IMR-90 (cell line): ENCODE results near the gene HSD17B11. TPM values are rescaled to one million over a fixed set of nuclear protein-coding genes. Genes with fewer than 3 reads are reported as not detected.

Experiments used
- ATAC-seq: fragments of 200-7000 bp; cut with Tn5 transposase; 2 replicates; pipeline ENCODE4 v1.9.1; 2020; ENCODE audit warnings: low read depth, mild to moderate bottlenecking, moderate library complexity
- BruUV-seq: library from RNA; stranded (reverse); fragments of 400-500 nt; replicated peaks from 2 replicates; lab custom pipeline; 2021; lab: Mats Ljungman, UMichigan
- CTCF ChIA-PET: fragments of 300-600 bp; formaldehyde crosslinking; extraction: SDS; loops from one replicate; lab custom pipeline; 2021; ENCODE audit warnings: antibody characterized with exemption; lab: Yijun Ruan, JAX
- POLR2A ChIA-PET: fragments of 300-600 bp; sonication (Branson Sonifier 250); formaldehyde crosslinking; loops from one replicate; lab custom pipeline; 2022; ENCODE audit warnings: antibody characterized with exemption; ENCODE audit not compliant: unreplicated experiment; lab: Charles Lee
- DNase-seq: peaks from one replicate; pipeline ENCODE4 v3.0.0; 2013
- H2AFZ ChIP-seq: replicated peaks from 2 replicates; pipeline ENCODE3; 2013; ENCODE audit warnings: low read length, mild to moderate bottlenecking; ENCODE audit not compliant: poor library complexity
- H2AK5ac ChIP-seq: 2 replicates; pipeline ENCODE4 v1.6.1; 2013; ENCODE audit warnings: low read depth, low read length, inconsistent platforms
- H2AK9ac ChIP-seq: replicated peaks from 2 replicates; pipeline ENCODE3; 2013; ENCODE audit warnings: mild to moderate bottlenecking, low read depth, low read length, moderate library complexity; ENCODE audit not compliant: poor library complexity
- H2BK120ac ChIP-seq: 2 replicates; pipeline ENCODE4 v1.6.1; 2013; ENCODE audit warnings: low read depth, low read length, inconsistent platforms
- H2BK15ac ChIP-seq: 3 replicates; pipeline ENCODE4 v1.6.1; 2013; ENCODE audit warnings: low read depth, low read length, inconsistent platforms
- H2BK20ac ChIP-seq: 2 replicates; pipeline ENCODE4 v1.6.1; 2013; ENCODE audit warnings: low read depth, mild to moderate bottlenecking, inconsistent platforms, low read length, moderate library complexity
- H2BK5ac ChIP-seq: 2 replicates; pipeline ENCODE4 v1.6.1; 2013; ENCODE audit warnings: mild to moderate bottlenecking, low read depth, low read length, inconsistent platforms; ENCODE audit not compliant: poor library complexity, severe bottlenecking
- H3K14ac ChIP-seq: replicated peaks from 2 replicates; pipeline ENCODE4 v1.6.1; 2013; ENCODE audit warnings: low read depth, low read length, inconsistent platforms
- H3K18ac ChIP-seq: 2 replicates; pipeline ENCODE4 v1.6.1; 2013; ENCODE audit warnings: low read depth, low read length, control low read depth
- H3K23ac ChIP-seq: 2 replicates; pipeline ENCODE4 v1.6.1; 2013; ENCODE audit warnings: low read depth, low read length, inconsistent platforms
- H3K27ac ChIP-seq: 2 replicates; pipeline ENCODE4 v1.5.1; 2013; ENCODE audit warnings: mild to moderate bottlenecking, control low read depth, low read length; ENCODE audit not compliant: insufficient read depth
- H3K27me3 ChIP-seq: 2 replicates; pipeline ENCODE4 v1.6.1; 2013; ENCODE audit warnings: low read length; ENCODE audit not compliant: control insufficient read depth, insufficient read depth
- H3K36me3 ChIP-seq: 2 replicates; pipeline ENCODE4 v1.6.1; 2013; ENCODE audit warnings: low read length, mixed read lengths; ENCODE audit not compliant: control insufficient read depth, insufficient read depth
- H3K4ac ChIP-seq: 2 replicates; pipeline ENCODE4 v1.6.1; 2013; ENCODE audit warnings: low read depth, low read length, inconsistent platforms
- H3K4me1 ChIP-seq: 2 replicates; pipeline ENCODE4 v1.6.1; 2013; ENCODE audit warnings: low read length, mixed read lengths; ENCODE audit not compliant: control insufficient read depth, insufficient read depth
- H3K4me2 ChIP-seq: 2 replicates; pipeline ENCODE4 v1.6.1; 2013; ENCODE audit warnings: low read depth, mild to moderate bottlenecking, control low read depth, low read length, moderate library complexity
- H3K4me3 ChIP-seq: 2 replicates; pipeline ENCODE4 v1.5.1; 2013; ENCODE audit warnings: low read depth, mild to moderate bottlenecking, control low read depth, low read length, moderate library complexity; ENCODE audit not compliant: insufficient read depth
- H3K56ac ChIP-seq: 2 replicates; pipeline ENCODE4 v1.6.1; 2013; ENCODE audit warnings: low read length, inconsistent platforms; ENCODE audit not compliant: insufficient read depth; ENCODE audit errors: extremely low read depth
- H3K79me1 ChIP-seq, 2 experiments: 2 replicates each; pipeline ENCODE4 v1.6.1; 2013; ENCODE audit warnings: low read length in 2 of 2, inconsistent platforms in 1 of 2, low read depth in 1 of 2
- H3K9ac ChIP-seq: 2 replicates; pipeline ENCODE4 v1.6.1; 2013; ENCODE audit warnings: low read depth, low read length, control low read depth
- H3K9me1 ChIP-seq: 2 replicates; pipeline ENCODE4 v1.6.1; 2013; ENCODE audit warnings: low read length, inconsistent platforms; ENCODE audit not compliant: insufficient read depth
- H3K9me3 ChIP-seq: 2 replicates; pipeline ENCODE4 v1.6.1; 2013; ENCODE audit warnings: low read length; ENCODE audit not compliant: control insufficient read depth, insufficient read depth
- H4K20me1 ChIP-seq: 2 replicates; pipeline ENCODE4 v1.6.1; 2013; ENCODE audit warnings: low read length, inconsistent platforms; ENCODE audit not compliant: insufficient read depth
- H4K5ac ChIP-seq: 2 replicates; pipeline ENCODE4 v1.6.1; 2013; ENCODE audit warnings: mild to moderate bottlenecking, low read depth, low read length, control low read depth
- H4K8ac ChIP-seq, 2 experiments: 2 replicates each; pipeline ENCODE4 v1.6.1; 2013; ENCODE audit warnings: low read depth in 2 of 2, low read length in 2 of 2, control low read depth in 1 of 2, inconsistent platforms in 1 of 2
- H4K91ac ChIP-seq: 2 replicates; pipeline ENCODE4 v1.6.1; 2013; ENCODE audit warnings: low read depth, low read length, inconsistent platforms; ENCODE audit not compliant: insufficient read depth
- BHLHE40 ChIP-seq: fragments of 150-350 bp; IDR thresholded peaks from 2 replicates; pipeline ENCODE4 v1.6.1; 2016; ENCODE audit warnings: mild to moderate bottlenecking, low read depth, low read length
- ELK1 ChIP-seq: fragments of 150-350 bp; IDR thresholded peaks from 2 replicates; pipeline ENCODE4 v1.6.1; 2016; ENCODE audit warnings: low read depth, mild to moderate bottlenecking, low read length, moderate library complexity, borderline replicate concordance
- MAFK ChIP-seq: IDR thresholded peaks from 2 replicates; pipeline ENCODE4 v1.6.1; 2012; ENCODE audit warnings: low read depth, low read length, improper control_type of control experiment
- MAZ ChIP-seq: IDR thresholded peaks from 2 replicates; pipeline ENCODE4 v1.6.1; 2012; ENCODE audit warnings: low read depth, mild to moderate bottlenecking, low read length, improper control_type of control experiment, moderate library complexity, borderline replicate concordance
- RCOR1 ChIP-seq: IDR thresholded peaks from 2 replicates; pipeline ENCODE4 v1.6.1; 2012; ENCODE audit warnings: mild to moderate bottlenecking, low read length, improper control_type of control experiment; ENCODE audit not compliant: insufficient replicate concordance
- USF2 ChIP-seq: fragments of 150-350 bp; IDR thresholded peaks from 2 replicates; pipeline ENCODE4 v1.6.1; 2017; ENCODE audit warnings: mild to moderate bottlenecking, antibody characterized with exemption, low read length, low read depth
- WGBS, 2 experiments: methylation state at CpG; one replicate each; pipeline versions ENCODE4 v1.1.5 to v1.1.7; 2013; ENCODE audit warnings: missing lambda C conversion rate in 2 of 2; ENCODE audit not compliant: insufficient read length in 1 of 2; ENCODE audit errors: extremely low coverage in 2 of 2; 5-methylcytosine and 5-hydroxymethylcytosine counted together
- dilution Hi-C: fragments of 300-500 bp; cut with HindIII; formaldehyde crosslinking; loops from one replicate; pipeline ENCODE4 v1.14.3; 2018; ENCODE audit warnings: low sequenced_read_pairs; ENCODE audit not compliant: unreplicated experiment
- in situ Hi-C: fragments of 300-500 bp; cut with MboI; formaldehyde crosslinking; loops from 3 replicates; pipeline ENCODE4 v1.14.3; 2019; ENCODE audit warnings: low sequenced_read_pairs, inconsistent platforms, mixed read lengths
- intact Hi-C: fragments of 100-400 bp; cut with micrococcal nuclease; formaldehyde crosslinking; loops from 2 replicates; pipeline ENCODE4 v1.10.0; 2022
- polyA plus RNA-seq, 3 experiments: library from polyadenylated mRNA; depleted of rRNA; stranded (reverse); fragments of >200 nt; gene quantifications; 2 replicates each; pipeline ENCODE4 v1.2.3, GENCODE V29; 2012; ENCODE audit warnings: low replicate concordance in 1 of 3
- total RNA-seq: library from RNA; depleted of rRNA; stranded (reverse); fragments of >200 nt; gene quantifications from 2 replicates; pipeline ENCODE4 v1.2.3, GENCODE V29; 2012
- TF ChIP-seq, protein P1 (sequence below): conservative IDR thresholded peaks from 2 replicates; pipeline ENCODE4 v1.5.1; 2012; ENCODE audit warnings: mild to moderate bottlenecking, low read depth, low read length, improper control_type of control experiment

Gene HSD17B11
- total and polyA plus RNA-seq, 2 of the 4 experiments (the other 2 are of a cell fraction) = 11.3 to 12.0 TPM

GRCh38 chr4:87366521-87367162, 24.3 kb downstream of the HSD17B11 start:
- Histone ChIP-seq H3K27ac (no peak overlapping the region), H4K5ac (no peak overlapping the region), H3K9me1 (no peaks in the 10 kb centered on the region), H3K56ac (no peak overlapping the region), H3K79me1 (no peaks in the 10 kb centered on the region), H3K9ac (no peak overlapping the region), H4K91ac (no peak overlapping the region), H2BK120ac (no peak overlapping the region), H2BK20ac (no peak overlapping the region), H3K36me3 (peaks cover 14% of the 10 kb centered on the region), H3K4me1 (no peaks in the 10 kb centered on the region), H3K27me3 (no peaks in the 10 kb centered on the region), H4K8ac (no peak overlapping the region), H3K4me3 (no peak overlapping the region), H3K14ac (no peak overlapping the region), H2AK5ac (no peak overlapping the region), H2BK5ac (no peak overlapping the region), H3K18ac (no peak overlapping the region), H2AFZ (no peak overlapping the region), H3K4me2 (no peak overlapping the region), H4K20me1 (no peaks in the 10 kb centered on the region), H2BK15ac (no peak overlapping the region), H2AK9ac (no peak overlapping the region), H3K4ac (no peak overlapping the region), H3K23ac (no peak overlapping the region), H3K9me3 (no peaks in the 10 kb centered on the region)
- intact Hi-C loops = no loop called here
- DNase-seq (no peak), ATAC-seq (no peak)
- in situ Hi-C loops = no loop called here
- no CpG with 5 or more reads among the region's 2 CpGs for WGBS, 2 experiments
- TF ChIP-seq MAZ = no peak
- TF ChIP-seq BHLHE40 = no peak
- TF ChIP-seq MAFK = 0 out of 2 replicates have a peak, but pooled peaks have one; percentile 15
- TF ChIP-seq USF2 = no peak
- TF ChIP-seq, protein P1, sequence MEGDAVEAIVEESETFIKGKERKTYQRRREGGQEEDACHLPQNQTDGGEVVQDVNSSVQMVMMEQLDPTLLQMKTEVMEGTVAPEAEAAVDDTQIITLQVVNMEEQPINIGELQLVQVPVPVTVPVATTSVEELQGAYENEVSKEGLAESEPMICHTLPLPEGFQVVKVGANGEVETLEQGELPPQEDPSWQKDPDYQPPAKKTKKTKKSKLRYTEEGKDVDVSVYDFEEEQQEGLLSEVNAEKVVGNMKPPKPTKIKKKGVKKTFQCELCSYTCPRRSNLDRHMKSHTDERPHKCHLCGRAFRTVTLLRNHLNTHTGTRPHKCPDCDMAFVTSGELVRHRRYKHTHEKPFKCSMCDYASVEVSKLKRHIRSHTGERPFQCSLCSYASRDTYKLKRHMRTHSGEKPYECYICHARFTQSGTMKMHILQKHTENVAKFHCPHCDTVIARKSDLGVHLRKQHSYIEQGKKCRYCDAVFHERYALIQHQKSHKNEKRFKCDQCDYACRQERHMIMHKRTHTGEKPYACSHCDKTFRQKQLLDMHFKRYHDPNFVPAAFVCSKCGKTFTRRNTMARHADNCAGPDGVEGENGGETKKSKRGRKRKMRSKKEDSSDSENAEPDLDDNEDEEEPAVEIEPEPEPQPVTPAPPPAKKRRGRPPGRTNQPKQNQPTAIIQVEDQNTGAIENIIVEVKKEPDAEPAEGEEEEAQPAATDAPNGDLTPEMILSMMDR = no peak
- TF ChIP-seq ELK1 = no peak
- TF ChIP-seq RCOR1 = no peak
- ChIA-PET POLR2A (no interaction called here), CTCF (no interaction called here)
- dilution Hi-C loops = no loop called here
- BruUV-seq = no TSS peak
